Measurements from ENCODE around the gene CCS.
"Not testable (repeated sequence)": the region's sequence is repeated elsewhere in the genome, so short reads cannot be mapped to it uniquely, and the experiment has no call there.

CCS gene

DNA sequence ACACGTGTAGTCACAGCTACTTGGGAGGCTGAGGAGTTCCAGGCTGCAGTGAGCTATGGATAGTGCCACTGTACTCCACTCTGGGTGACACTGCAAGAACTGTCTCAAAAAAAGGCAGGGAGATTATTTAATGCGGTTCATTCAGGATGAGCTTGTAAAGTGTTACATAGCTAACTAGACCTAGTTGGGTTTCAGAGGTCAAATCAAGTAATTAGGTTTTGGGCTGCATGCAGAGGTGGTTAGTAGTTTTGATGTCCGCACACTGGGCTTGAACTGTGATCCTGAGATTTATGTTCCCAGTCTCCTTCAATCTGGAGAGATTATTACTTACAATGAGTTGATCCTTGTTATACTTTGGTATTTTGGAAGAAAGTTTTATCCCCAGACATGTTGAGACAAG is 43.4 kb downstream of the CCS start:
- Histone ChIP-seq H3K27me3 (replicated peaks; ENCODE audit: control insufficient read depth, insufficient read depth, low read length) (no peaks in the 10 kb centered on the region), H3K4me3 (ENCODE audit: low read length) (no peak overlapping the region), H3K9me3 (ENCODE audit: control insufficient read depth, low read length) (no peaks in the 10 kb centered on the region), H3K36me3 (ENCODE audit: control insufficient read depth, insufficient read depth, low read length, severe bottlenecking) (peaks cover 36% of the 10 kb centered on the region), H3K4me1 (ENCODE audit: control insufficient read depth, insufficient read depth, low read length) (peaks cover 30% of the 10 kb centered on the region), H3K9ac (ENCODE audit: low read length) (no peak overlapping the region)
- no peak for DNase-seq (ENCODE audit: low read depth)

DNA sequence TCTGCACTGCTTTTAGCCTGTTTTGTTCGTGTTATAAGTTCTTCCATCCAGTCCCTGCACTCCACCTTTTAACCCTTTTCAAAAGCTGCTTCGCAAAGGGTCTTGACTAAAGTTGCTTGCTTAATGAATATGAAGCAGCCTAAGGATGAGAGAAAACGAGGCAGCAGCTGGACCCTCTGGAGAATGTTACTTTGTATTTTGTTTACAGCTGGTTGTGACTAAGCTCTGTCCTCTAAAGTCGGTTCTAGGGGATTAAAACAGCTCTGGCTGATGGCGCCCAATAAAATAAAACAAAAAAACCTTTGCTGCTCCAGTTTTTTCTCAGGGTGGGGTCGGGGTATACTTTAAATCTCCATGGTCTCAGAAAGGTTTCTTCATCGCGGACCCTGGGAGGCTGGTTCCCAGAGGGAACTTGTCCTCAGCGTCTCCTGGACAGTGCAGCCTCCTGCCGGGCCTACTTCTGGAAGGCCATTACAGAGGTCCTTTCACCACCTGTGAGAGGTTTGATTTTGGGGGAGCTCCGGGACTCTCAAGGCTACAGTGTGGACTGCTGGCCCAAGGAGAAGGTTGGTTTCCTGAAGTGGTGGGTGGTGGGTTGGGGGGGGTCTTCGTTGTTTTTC is 44.7 kb downstream of the CCS start:
- DNase-seq (ENCODE audit: low read depth) = no peak
- Histone ChIP-seq H3K9ac (ENCODE audit: low read length) (peak overlapping the region; percentile 81), H3K9me3 (ENCODE audit: control insufficient read depth, low read length) (no peaks in the 10 kb centered on the region), H3K36me3 (ENCODE audit: control insufficient read depth, insufficient read depth, low read length, severe bottlenecking) (peaks cover 46% of the 10 kb centered on the region), H3K27me3 (replicated peaks; ENCODE audit: control insufficient read depth, insufficient read depth, low read length) (no peaks in the 10 kb centered on the region), H3K4me1 (ENCODE audit: control insufficient read depth, insufficient read depth, low read length) (peaks cover 42% of the 10 kb centered on the region), H3K4me3 (ENCODE audit: low read length) (peak overlapping the region; percentile 94)

DNA sequence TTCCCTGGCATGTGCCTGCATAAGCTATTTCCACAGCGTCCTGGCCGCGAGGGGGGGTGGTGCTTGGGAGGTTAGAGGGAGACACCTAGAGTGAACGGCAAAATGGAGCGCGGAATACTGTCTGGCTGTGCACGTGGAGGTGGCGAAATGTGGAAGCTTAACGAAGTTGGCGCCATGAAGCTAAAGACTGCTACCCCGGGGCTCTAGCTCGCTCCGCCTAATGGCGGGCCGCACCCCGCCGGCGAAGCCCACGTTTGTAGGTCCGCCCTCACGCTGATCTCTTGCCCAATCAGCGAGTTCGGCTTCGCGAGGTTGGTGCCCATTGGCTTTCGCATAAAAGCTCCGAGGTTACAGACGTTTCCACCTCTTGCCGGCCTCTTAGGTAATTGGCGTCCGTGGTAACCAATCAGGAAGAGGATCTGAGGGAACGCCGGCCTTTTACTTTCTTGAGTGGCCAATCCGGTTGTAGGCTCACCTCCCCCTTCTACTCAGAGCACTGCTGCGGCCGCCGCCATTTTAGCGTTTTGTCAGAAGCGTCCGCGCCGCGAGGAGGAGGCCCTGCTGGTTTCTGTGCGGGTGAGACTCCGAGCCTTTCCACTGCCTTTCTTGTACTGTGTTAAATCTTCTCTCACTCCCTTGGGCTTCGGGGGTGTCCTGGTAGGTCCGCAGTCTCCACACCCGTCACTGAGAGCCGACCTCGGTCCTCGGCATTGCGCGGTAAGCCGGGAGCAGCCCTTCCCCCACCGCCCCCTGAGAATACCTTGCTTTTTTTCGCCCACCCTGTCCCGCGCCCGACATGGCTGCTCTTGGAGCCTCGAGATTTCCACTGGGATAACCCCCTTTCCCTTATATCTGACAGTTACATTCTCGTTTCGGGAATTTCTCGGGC is 45.4 kb downstream of the CCS start, which contains the start of gene RBM4:
TSS of gene RBM4 (plus strand) at position 527 of the 889 bp plus-strand sequence. CDS start 1,009 bp downstream, outside the sequence.
- Histone ChIP-seq H3K9ac (ENCODE audit: low read length) (peak within 1 kb of the TSS; percentile 95), H3K36me3 (ENCODE audit: control insufficient read depth, insufficient read depth, low read length, severe bottlenecking) (peaks cover 50% of the 10 kb centered on the region), H3K4me1 (ENCODE audit: control insufficient read depth, insufficient read depth, low read length) (peaks cover 50% of the 10 kb centered on the region), H3K9me3 (ENCODE audit: control insufficient read depth, low read length) (no peaks in the 10 kb centered on the region), H3K27me3 (replicated peaks; ENCODE audit: control insufficient read depth, insufficient read depth, low read length) (no peaks in the 10 kb centered on the region), H3K4me3 (ENCODE audit: low read length) (peak within 1 kb of the TSS; percentile 94)
- peak; percentile 100 for DNase-seq (ENCODE audit: low read depth)

DNA sequence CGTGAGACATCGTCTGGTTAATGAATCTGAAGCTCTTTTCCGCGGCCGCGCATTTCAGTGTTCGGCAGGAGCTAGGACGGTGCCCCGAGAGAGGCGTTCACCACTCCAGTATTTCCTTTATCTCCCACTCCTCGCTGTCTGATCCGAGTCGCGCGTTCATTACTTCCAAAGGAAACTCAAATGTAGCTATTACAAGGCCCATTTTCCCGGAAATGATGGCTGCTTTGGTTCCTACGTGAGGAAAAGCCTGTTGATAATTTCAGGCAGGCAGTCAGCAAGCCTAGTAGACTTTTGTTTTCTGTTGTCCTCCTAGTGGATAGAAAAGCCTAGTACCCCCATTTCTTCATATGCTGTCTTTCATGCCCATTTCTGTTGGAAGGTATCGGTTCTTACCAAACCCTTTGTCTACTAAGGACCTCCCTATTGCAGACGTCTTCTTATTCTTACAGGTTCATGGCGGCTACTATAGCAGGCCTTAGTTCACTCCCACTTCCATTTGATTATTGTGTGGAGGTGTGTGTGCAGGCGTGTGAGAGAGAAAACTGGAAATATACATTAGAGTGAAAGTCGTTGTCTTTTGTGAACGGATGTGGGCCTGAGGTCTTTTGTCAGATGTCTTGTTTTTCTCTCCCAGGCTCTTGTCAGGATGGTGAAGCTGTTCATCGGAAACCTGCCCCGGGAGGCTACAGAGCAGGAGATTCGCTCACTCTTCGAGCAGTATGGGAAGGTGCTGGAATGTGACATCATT is 46.3 kb downstream of the CCS start:
- DNase-seq (ENCODE audit: low read depth) = peak; percentile 72
- Histone ChIP-seq H3K36me3 (ENCODE audit: control insufficient read depth, insufficient read depth, low read length, severe bottlenecking) (peaks cover 54% of the 10 kb centered on the region), H3K4me3 (ENCODE audit: low read length) (peak overlapping the region; percentile 94), H3K27me3 (replicated peaks; ENCODE audit: control insufficient read depth, insufficient read depth, low read length) (no peaks in the 10 kb centered on the region), H3K9ac (ENCODE audit: low read length) (peak overlapping the region; percentile 95), H3K9me3 (ENCODE audit: control insufficient read depth, low read length) (no peaks in the 10 kb centered on the region), H3K4me1 (ENCODE audit: control insufficient read depth, insufficient read depth, low read length) (peaks cover 58% of the 10 kb centered on the region)

DNA sequence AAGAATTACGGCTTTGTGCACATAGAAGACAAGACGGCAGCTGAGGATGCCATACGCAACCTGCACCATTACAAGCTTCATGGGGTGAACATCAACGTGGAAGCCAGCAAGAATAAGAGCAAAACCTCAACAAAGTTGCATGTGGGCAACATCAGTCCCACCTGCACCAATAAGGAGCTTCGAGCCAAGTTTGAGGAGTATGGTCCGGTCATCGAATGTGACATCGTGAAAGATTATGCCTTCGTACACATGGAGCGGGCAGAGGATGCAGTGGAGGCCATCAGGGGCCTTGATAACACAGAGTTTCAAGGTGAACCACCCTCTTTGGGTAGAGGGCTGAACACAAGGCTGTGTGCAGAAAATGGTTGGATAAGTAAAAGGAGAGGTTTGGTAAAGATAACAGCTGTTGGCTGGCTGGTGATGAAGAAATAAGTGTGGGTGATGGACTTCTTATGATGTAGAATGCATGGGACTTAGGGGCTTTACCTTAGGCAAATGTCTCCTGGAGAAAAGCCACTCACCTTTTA is 46.9 kb downstream of the CCS start:
- not testable (repeated sequence) for DNase-seq (ENCODE audit: low read depth); H3K27me3 ChIP-seq (replicated peaks; ENCODE audit: control insufficient read depth, insufficient read depth, low read length); H3K9me3 ChIP-seq (ENCODE audit: control insufficient read depth, low read length)
- Histone ChIP-seq H3K4me3 (ENCODE audit: low read length) (peak overlapping the region; percentile 94), H3K4me1 (ENCODE audit: control insufficient read depth, insufficient read depth, low read length) (peaks cover 64% of the 10 kb centered on the region), H3K36me3 (ENCODE audit: control insufficient read depth, insufficient read depth, low read length, severe bottlenecking) (peaks cover 55% of the 10 kb centered on the region), H3K9ac (ENCODE audit: low read length) (peak overlapping the region; percentile 95)

DNA sequence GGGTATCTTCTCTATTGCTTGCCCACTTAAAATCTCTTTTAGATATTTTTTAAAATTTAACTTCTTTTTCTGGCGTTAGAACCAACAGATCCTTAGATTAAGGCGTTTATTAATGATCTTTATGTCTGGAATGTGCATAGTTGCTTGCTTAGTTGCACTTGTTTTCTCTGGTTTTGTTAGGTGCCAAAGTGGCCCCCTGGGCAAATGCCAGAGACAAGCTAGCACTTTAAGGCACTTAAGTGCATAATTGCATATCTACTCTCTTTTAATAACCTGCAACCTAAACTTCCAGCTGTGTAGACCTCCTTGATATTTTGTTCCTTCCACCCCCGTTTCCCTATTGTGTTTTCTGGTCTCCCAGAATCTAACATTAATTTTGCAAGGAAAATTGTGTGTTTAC is 48.8 kb downstream of the CCS start:
- Histone ChIP-seq H3K36me3 (ENCODE audit: control insufficient read depth, insufficient read depth, low read length, severe bottlenecking) (peaks cover 70% of the 10 kb centered on the region), H3K9ac (ENCODE audit: low read length) (peak overlapping the region; percentile 27), H3K9me3 (ENCODE audit: control insufficient read depth, low read length) (no peaks in the 10 kb centered on the region), H3K4me1 (ENCODE audit: control insufficient read depth, insufficient read depth, low read length) (peaks cover 77% of the 10 kb centered on the region), H3K4me3 (ENCODE audit: low read length) (peak overlapping the region; percentile 94), H3K27me3 (replicated peaks; ENCODE audit: control insufficient read depth, insufficient read depth, low read length) (no peaks in the 10 kb centered on the region)
- peak; percentile 19 for DNase-seq (ENCODE audit: low read depth)

DNA sequence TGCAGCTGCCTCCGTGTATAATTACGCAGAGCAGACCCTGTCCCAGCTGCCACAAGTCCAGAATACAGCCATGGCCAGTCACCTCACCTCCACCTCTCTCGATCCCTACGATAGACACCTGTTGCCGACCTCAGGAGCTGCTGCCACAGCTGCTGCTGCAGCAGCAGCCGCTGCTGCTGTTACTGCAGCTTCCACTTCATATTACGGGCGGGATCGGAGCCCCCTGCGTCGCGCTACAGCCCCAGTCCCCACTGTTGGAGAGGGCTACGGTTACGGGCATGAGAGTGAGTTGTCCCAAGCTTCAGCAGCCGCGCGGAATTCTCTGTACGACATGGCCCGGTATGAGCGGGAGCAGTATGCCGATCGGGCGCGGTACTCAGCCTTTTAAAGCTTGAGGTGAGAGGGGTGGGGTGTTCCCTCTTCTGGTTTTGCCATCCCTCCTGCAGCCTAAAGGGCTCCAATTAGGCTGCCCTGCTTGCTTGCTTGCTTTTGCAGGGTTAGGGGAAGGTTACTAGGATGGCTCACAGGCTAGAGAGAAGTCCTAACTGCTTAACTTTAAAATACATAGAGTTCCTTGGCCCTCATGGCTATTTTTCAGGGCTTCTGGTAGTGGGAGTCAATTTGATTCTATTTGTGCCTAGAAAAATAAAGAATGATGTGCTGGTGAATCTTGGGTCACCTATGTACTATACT is 50.9 kb downstream of the CCS start:
- DNase-seq (ENCODE audit: low read depth) = no peak
- Histone ChIP-seq H3K27me3 (replicated peaks; ENCODE audit: control insufficient read depth, insufficient read depth, low read length) (no peaks in the 10 kb centered on the region), H3K9ac (ENCODE audit: low read length) (no peak overlapping the region), H3K36me3 (ENCODE audit: control insufficient read depth, insufficient read depth, low read length, severe bottlenecking) (peaks cover 85% of the 10 kb centered on the region), H3K9me3 (ENCODE audit: control insufficient read depth, low read length) (no peaks in the 10 kb centered on the region), H3K4me1 (ENCODE audit: control insufficient read depth, insufficient read depth, low read length) (peaks cover 68% of the 10 kb centered on the region), H3K4me3 (ENCODE audit: low read length) (peak overlapping the region; percentile 94)

DNA sequence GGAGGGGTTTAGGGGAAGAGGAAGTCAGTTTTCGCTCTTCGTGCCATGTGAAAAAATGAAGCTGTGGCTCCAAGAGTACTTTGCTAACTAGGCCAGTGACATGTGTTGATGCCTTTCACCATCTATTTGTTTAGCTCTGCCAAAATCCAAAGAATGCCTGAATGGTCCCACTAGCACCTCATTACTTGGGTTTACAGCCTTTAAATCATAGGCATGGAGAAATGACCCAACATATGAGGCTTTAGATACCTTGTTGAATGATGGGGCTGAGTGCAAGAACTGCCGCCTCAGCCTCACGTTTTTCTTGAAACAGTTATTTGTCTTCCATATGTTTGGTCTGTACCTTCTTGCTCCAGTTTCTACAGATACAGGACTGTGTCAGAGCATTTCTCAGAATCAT is 53.8 kb downstream of the CCS start:
- Histone ChIP-seq H3K9me3 (ENCODE audit: control insufficient read depth, low read length) (no peaks in the 10 kb centered on the region), H3K4me3 (ENCODE audit: low read length) (no peak overlapping the region), H3K4me1 (ENCODE audit: control insufficient read depth, insufficient read depth, low read length) (peaks cover 43% of the 10 kb centered on the region), H3K36me3 (ENCODE audit: control insufficient read depth, insufficient read depth, low read length, severe bottlenecking) (peaks cover 76% of the 10 kb centered on the region), H3K9ac (ENCODE audit: low read length) (no peak overlapping the region), H3K27me3 (replicated peaks; ENCODE audit: control insufficient read depth, insufficient read depth, low read length) (no peaks in the 10 kb centered on the region)
- DNase-seq (ENCODE audit: low read depth) = no peak

DNA sequence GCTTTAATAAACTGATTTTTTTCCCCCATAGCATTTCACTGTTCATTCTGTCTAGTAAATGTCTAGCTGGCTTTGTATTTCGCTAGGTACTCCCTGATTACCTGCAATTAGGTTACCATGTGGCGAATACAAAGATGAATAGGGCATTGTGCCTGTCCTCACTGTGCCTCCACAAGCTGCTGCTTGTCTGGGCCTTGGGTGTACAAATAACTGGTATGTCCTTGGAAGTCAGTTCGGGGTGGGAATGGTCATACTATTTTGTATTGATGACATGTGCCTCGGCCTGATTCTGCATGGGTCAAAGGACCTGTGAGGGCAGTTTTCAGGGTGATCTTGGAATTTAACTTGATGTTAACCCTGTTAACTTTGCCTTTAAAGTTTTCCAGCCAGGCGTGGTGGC is 56.9 kb downstream of the CCS start:
- Histone ChIP-seq H3K9ac (ENCODE audit: low read length) (no peak overlapping the region), H3K9me3 (ENCODE audit: control insufficient read depth, low read length) (no peaks in the 10 kb centered on the region), H3K4me1 (ENCODE audit: control insufficient read depth, insufficient read depth, low read length) (peaks cover 12% of the 10 kb centered on the region), H3K4me3 (ENCODE audit: low read length) (no peak overlapping the region), H3K36me3 (ENCODE audit: control insufficient read depth, insufficient read depth, low read length, severe bottlenecking) (peaks cover 46% of the 10 kb centered on the region), H3K27me3 (replicated peaks; ENCODE audit: control insufficient read depth, insufficient read depth, low read length) (no peaks in the 10 kb centered on the region)
- no peak for DNase-seq (ENCODE audit: low read depth)

DNA sequence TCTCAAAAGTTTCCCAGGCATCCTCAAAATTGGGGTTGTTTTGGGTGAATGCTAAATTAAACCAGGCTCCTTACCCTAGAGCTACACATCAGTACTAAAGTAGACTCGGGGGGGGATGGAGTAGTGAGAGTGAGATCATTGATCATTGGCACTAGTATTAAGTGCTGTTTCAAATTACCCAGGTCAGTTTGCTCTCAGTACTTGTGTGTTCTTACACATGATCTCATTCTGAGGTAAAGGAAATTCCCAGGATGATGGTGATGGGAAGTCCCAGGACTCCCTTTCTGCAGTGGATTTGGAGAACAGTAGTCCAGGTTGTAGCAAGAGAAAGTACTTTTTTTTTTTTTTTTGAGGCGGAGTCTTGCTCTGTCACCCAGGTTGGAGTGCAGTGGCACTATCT is 58.0 kb downstream of the CCS start:
- Histone ChIP-seq H3K9ac (ENCODE audit: low read length) (no peak overlapping the region), H3K9me3 (ENCODE audit: control insufficient read depth, low read length) (no peaks in the 10 kb centered on the region), H3K4me3 (ENCODE audit: low read length) (no peak overlapping the region), H3K4me1 (ENCODE audit: control insufficient read depth, insufficient read depth, low read length) (peaks cover 1% of the 10 kb centered on the region), H3K27me3 (replicated peaks; ENCODE audit: control insufficient read depth, insufficient read depth, low read length) (no peaks in the 10 kb centered on the region), H3K36me3 (ENCODE audit: control insufficient read depth, insufficient read depth, low read length, severe bottlenecking) (peaks cover 35% of the 10 kb centered on the region)
- no peak for DNase-seq (ENCODE audit: low read depth)
